ENCODE results near the gene CBARP.

DNA sequence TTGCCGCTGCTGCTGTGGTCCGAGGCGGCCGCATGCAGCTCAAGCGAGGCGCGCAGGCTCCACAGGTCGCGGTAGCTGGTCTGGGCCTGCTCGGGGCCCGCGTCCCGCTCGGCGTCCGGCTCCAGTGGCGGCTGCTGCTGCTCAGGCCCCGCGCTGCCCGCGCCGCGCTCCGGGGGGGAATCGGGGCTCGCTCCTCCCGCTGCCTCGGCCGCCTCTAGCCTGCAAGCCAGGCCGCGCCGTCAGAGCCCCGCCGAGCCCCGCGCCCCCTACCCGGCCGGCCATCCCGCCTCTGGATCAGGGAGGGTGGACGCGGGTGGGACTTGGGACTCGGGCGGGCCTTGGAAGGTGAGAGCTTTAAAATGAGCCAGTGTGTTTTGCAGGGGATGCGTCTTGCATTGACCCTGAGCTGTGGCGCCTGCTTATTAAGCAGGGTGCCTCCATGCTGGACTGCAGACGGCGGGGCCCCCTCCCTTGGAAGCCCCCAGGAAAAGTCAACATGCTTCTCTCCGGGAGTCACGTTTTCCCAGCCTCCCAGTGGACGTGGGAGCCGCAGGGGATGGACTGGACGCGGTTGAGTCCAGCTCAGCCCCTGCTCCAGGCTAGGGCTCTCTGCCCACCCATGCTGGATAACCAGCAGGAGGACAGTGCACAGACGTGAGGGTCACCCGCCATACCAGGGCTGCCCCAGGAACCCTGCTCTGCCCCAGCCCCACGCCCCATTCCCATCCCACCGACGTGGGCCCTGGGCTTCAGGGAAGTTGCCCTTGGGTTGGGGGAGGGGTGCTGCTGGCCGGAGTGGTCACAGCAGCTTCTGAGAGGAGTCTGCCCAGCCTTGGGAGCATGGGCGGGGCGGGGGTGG lies 7.7 kb downstream of the CBARP start:
- no peak for TF ChIP-seq POLR2A (IDR thresholded peaks at IDR 0.05; ENCODE audit: extremely low read depth, insufficient read length)
- TF ChIP-seq, protein P1, sequence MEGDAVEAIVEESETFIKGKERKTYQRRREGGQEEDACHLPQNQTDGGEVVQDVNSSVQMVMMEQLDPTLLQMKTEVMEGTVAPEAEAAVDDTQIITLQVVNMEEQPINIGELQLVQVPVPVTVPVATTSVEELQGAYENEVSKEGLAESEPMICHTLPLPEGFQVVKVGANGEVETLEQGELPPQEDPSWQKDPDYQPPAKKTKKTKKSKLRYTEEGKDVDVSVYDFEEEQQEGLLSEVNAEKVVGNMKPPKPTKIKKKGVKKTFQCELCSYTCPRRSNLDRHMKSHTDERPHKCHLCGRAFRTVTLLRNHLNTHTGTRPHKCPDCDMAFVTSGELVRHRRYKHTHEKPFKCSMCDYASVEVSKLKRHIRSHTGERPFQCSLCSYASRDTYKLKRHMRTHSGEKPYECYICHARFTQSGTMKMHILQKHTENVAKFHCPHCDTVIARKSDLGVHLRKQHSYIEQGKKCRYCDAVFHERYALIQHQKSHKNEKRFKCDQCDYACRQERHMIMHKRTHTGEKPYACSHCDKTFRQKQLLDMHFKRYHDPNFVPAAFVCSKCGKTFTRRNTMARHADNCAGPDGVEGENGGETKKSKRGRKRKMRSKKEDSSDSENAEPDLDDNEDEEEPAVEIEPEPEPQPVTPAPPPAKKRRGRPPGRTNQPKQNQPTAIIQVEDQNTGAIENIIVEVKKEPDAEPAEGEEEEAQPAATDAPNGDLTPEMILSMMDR (IDR thresholded peaks at IDR 0.05; ENCODE audit: low read depth, low read length), result no peak
- TF ChIP-seq, protein P2, sequence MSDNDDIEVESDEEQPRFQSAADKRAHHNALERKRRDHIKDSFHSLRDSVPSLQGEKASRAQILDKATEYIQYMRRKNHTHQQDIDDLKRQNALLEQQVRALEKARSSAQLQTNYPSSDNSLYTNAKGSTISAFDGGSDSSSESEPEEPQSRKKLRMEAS (IDR thresholded peaks at IDR 0.05; ENCODE audit: low read depth, low read length), result no peak
- TF ChIP-seq MYC (IDR thresholded peaks at IDR 0.05; ENCODE audit: low read depth, low read length), result no peak
